ENCODE data around the gene TSKS.

The TSKS gene

GRCh38 chr19:49764341-49764740 is 1.2 kb upstream of the TSKS start:
- H3K4me3 ChIP-seq (ENCODE audit: low read length), result no peak overlapping the region
- H3K27ac ChIP-seq (ENCODE audit: low read depth, low read length), result no peak overlapping the region
- H3K27me3 ChIP-seq (ENCODE audit: insufficient read depth, low read length), result no peaks in the 10 kb centered on the region
- 96% methylated on average over 8 of the region's 8 CpGs for WGBS
- H3K4me1 ChIP-seq (ENCODE audit: insufficient read depth, low read length), result peaks cover 8% of the 10 kb centered on the region
- H3K36me3 ChIP-seq (ENCODE audit: insufficient read depth, low read length), result no peaks in the 10 kb centered on the region
- no peaks in the 10 kb centered on the region for H3K9me3 ChIP-seq (ENCODE audit: insufficient read depth, low read depth, low read length)
- no peak overlapping the region for H3K9ac ChIP-seq (ENCODE audit: low read depth, low read length)

- Histone ChIP-seq H3K27me3 (ENCODE audit: insufficient read depth, low read length) (no peaks in the 10 kb centered on the region), H3K9ac (ENCODE audit: low read depth, low read length) (peak overlapping the region; percentile 30; the same call in 1 of the 2 replicates), H3K36me3 (ENCODE audit: insufficient read depth, low read length) (no peaks in the 10 kb centered on the region), H3K4me1 (ENCODE audit: insufficient read depth, low read length) (peaks cover 8% of the 10 kb centered on the region), H3K27ac (ENCODE audit: low read depth, low read length) (no peak overlapping the region), H3K9me3 (ENCODE audit: insufficient read depth, low read depth, low read length) (no peaks in the 10 kb centered on the region), H3K4me3 (ENCODE audit: low read length) (no peak overlapping the region)
- 82% methylated on average over 16 of the region's 16 CpGs for WGBS
Measured at GRCh38 chr19:49761625-49762311, 1.3 kb downstream of the TSKS start.

GRCh38 chr19:49761249-49761624 is 1.9 kb downstream of the TSKS start:
- 87% methylated on average over 1 of the region's 1 CpG for WGBS
- no peak overlapping the region for H3K4me3 ChIP-seq (ENCODE audit: low read length)
- H3K9me3 ChIP-seq (ENCODE audit: insufficient read depth, low read depth, low read length), result no peaks in the 10 kb centered on the region
- peaks cover 8% of the 10 kb centered on the region for H3K4me1 ChIP-seq (ENCODE audit: insufficient read depth, low read length)
- H3K36me3 ChIP-seq (ENCODE audit: insufficient read depth, low read length), result no peaks in the 10 kb centered on the region
- H3K27ac ChIP-seq (ENCODE audit: low read depth, low read length), result no peak overlapping the region
- H3K27me3 ChIP-seq (ENCODE audit: insufficient read depth, low read length), result no peaks in the 10 kb centered on the region
- H3K9ac ChIP-seq (ENCODE audit: low read depth, low read length), result peak overlapping the region; percentile 30; the same call in 1 of the 2 replicates

- 0 out of 2 replicates have a peak, but pooled peaks cover 3% of the 10 kb centered on the region for H3K9me3 ChIP-seq (ENCODE audit: insufficient read depth, low read depth, low read length)
- no peaks in the 10 kb centered on the region for H3K36me3 ChIP-seq (ENCODE audit: insufficient read depth, low read length)
- no peak overlapping the region for H3K27ac ChIP-seq (ENCODE audit: low read depth, low read length)
- no peak overlapping the region for H3K4me3 ChIP-seq (ENCODE audit: low read length)
- no peaks in the 10 kb centered on the region for H3K27me3 ChIP-seq (ENCODE audit: insufficient read depth, low read length)
- peaks cover 3% of the 10 kb centered on the region; the same call in 1 of the 2 replicates for H3K4me1 ChIP-seq (ENCODE audit: insufficient read depth, low read length)
- H3K9ac ChIP-seq (ENCODE audit: low read depth, low read length), result no peak overlapping the region
- 39% methylated on average over 7 of the region's 7 CpGs for WGBS
Measured at GRCh38 chr19:49758292-49758691, 4.8 kb downstream of the TSKS start.

DNA sequence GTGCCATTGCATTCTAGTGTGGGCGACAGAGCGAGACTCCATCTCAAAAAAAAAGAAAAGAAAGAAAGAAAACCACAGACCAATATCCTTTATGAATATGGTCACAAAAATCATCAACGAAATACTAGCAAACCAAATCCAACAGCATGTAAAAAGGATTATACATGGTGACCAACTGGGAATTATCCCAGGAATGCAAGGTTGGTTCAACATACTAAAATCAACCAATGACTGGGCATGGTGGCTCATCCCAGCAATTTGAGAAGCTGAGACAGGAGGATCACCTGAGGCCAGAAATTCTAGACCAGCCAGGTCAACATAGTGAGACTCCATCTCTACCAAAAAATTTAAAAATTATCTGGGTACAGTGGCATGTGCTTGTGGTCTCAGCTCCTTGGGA is 7.2 kb downstream of the TSKS start:
- H3K9ac ChIP-seq (ENCODE audit: low read depth, low read length), result no peak overlapping the region
- no peaks in the 10 kb centered on the region for H3K36me3 ChIP-seq (ENCODE audit: insufficient read depth, low read length)
- H3K4me3 ChIP-seq (ENCODE audit: low read length), result no peak overlapping the region
- no peaks in the 10 kb centered on the region for H3K4me1 ChIP-seq (ENCODE audit: insufficient read depth, low read length)
- H3K9me3 ChIP-seq (ENCODE audit: insufficient read depth, low read depth, low read length), result 0 out of 2 replicates have a peak, but pooled peaks cover 10% of the 10 kb centered on the region
- 92% methylated on average over 2 of the region's 3 CpGs for WGBS
- no peaks in the 10 kb centered on the region for H3K27me3 ChIP-seq (ENCODE audit: insufficient read depth, low read length)
- no peak overlapping the region for H3K27ac ChIP-seq (ENCODE audit: low read depth, low read length)

GRCh38 chr19:49752701-49753100 is 10.4 kb downstream of the TSKS start:
- WGBS, result 90% methylated on average over 1 of the region's 1 CpG

DNA sequence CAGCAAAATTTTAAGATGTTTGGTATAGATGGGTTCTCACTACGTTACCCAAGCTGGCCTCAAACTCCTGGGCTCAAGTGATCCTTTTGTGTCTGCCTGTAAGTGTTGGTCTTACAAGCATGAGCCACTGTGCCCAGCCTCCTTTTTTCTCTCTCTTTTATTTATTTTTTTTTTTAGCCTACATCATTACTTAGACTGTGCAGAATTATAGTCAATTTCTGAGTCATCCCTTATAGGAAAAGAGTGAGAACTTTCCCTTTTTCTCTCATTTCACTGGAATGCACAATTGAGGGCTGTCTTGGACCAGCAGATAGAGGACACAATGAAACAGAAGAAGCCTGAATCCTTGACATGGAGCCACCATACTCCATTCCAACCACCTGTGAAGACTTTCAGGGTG is 13.3 kb downstream of the TSKS start:
- no peaks in the 10 kb centered on the region for H3K4me1 ChIP-seq (ENCODE audit: insufficient read depth, low read length)
- H3K9me3 ChIP-seq (ENCODE audit: insufficient read depth, low read depth, low read length), result 0 out of 2 replicates have a peak, but pooled peaks cover 7% of the 10 kb centered on the region
- H3K4me3 ChIP-seq (ENCODE audit: low read length), result no peak overlapping the region
- no peaks in the 10 kb centered on the region for H3K36me3 ChIP-seq (ENCODE audit: insufficient read depth, low read length)
- H3K27me3 ChIP-seq (ENCODE audit: insufficient read depth, low read length), result no peaks in the 10 kb centered on the region; the same call in 1 of the 2 replicates
- no peak overlapping the region for H3K9ac ChIP-seq (ENCODE audit: low read depth, low read length)
- no peak overlapping the region for H3K27ac ChIP-seq (ENCODE audit: low read depth, low read length)
- 100% methylated on average over 1 of the region's 1 CpG for WGBS

More at GRCh38 chr19:49752701-49753100, 10.4 kb downstream of the TSKS start:
- Histone ChIP-seq H3K4me1 (ENCODE audit: insufficient read depth, low read length) (no peaks in the 10 kb centered on the region), H3K27ac (ENCODE audit: low read depth, low read length) (no peak overlapping the region), H3K36me3 (ENCODE audit: insufficient read depth, low read length) (no peaks in the 10 kb centered on the region), H3K27me3 (ENCODE audit: insufficient read depth, low read length) (no peaks in the 10 kb centered on the region), H3K9ac (ENCODE audit: low read depth, low read length) (no peak overlapping the region), H3K4me3 (ENCODE audit: low read length) (no peak overlapping the region), H3K9me3 (ENCODE audit: insufficient read depth, low read depth, low read length) (0 out of 2 replicates have a peak, but pooled peaks cover 10% of the 10 kb centered on the region)

GRCh38 chr19:49749055-49749716 is 13.9 kb downstream of the TSKS start:
- WGBS, result 94% methylated on average over 6 of the region's 6 CpGs
- Histone ChIP-seq H3K4me3 (ENCODE audit: low read length) (no peak overlapping the region), H3K36me3 (ENCODE audit: insufficient read depth, low read length) (no peaks in the 10 kb centered on the region), H3K9ac (ENCODE audit: low read depth, low read length) (no peak overlapping the region), H3K4me1 (ENCODE audit: insufficient read depth, low read length) (no peaks in the 10 kb centered on the region), H3K27me3 (ENCODE audit: insufficient read depth, low read length) (no peaks in the 10 kb centered on the region; the same call in 1 of the 2 replicates), H3K9me3 (ENCODE audit: insufficient read depth, low read depth, low read length) (0 out of 2 replicates have a peak, but pooled peaks cover 7% of the 10 kb centered on the region), H3K27ac (ENCODE audit: low read depth, low read length) (no peak overlapping the region)

DNA sequence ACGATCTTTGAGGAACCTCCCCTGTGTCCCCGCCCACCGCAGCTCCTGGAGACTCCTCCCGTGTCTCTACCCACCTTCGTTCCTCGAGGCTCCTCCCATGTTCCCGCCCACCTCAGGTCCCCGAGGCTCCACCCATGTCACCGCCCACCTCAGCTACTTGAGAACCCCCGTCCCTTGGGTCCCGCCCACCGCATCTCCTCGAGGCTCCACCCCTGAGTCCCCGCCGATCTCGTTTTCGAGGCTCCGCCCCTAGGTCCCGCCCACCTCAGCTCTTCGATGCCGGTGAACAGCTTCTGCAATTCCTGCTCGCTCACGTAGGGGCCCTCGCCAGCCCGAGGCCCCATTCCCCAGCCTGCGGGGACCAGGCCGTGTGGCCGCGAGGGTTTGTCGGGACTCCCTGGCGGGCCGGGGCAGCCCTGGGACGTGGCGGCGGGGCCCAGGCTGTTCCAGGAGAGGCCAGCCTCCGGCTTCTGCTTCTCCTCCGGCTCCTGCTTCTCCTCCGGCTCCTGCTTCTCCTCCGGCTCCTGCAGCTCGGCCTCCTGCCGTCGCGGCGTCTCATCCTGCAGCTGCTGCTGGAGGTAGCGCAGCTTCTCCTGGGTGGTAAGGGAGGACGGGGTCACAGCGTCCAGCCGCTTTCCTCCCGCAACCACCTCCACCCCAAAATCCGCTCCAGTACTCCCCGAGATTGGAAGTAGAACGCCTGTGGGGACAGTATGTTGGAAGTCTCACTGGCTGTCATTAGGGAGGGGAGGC is 16.7 kb downstream of the TSKS start:
- H3K4me3 ChIP-seq (ENCODE audit: low read length), result no peak overlapping the region; the same call in 1 of the 2 replicates
- H3K9ac ChIP-seq (ENCODE audit: low read depth, low read length), result no peak overlapping the region
- H3K4me1 ChIP-seq (ENCODE audit: insufficient read depth, low read length), result no peaks in the 10 kb centered on the region
- no peaks in the 10 kb centered on the region; the same call in 1 of the 2 replicates for H3K27me3 ChIP-seq (ENCODE audit: insufficient read depth, low read length)
- H3K9me3 ChIP-seq (ENCODE audit: insufficient read depth, low read depth, low read length), result no peaks in the 10 kb centered on the region
- WGBS, result 77% methylated on average over 52 of the region's 52 CpGs
- H3K27ac ChIP-seq (ENCODE audit: low read depth, low read length), result no peak overlapping the region
- no peaks in the 10 kb centered on the region for H3K36me3 ChIP-seq (ENCODE audit: insufficient read depth, low read length)

- Histone ChIP-seq H3K36me3 (ENCODE audit: insufficient read depth, low read length) (no peaks in the 10 kb centered on the region), H3K27ac (ENCODE audit: low read depth, low read length) (no peak overlapping the region), H3K9ac (ENCODE audit: low read depth, low read length) (no peak overlapping the region), H3K4me3 (ENCODE audit: low read length) (no peak overlapping the region), H3K27me3 (ENCODE audit: insufficient read depth, low read length) (no peaks in the 10 kb centered on the region; the same call in 1 of the 2 replicates), H3K9me3 (ENCODE audit: insufficient read depth, low read depth, low read length) (no peaks in the 10 kb centered on the region), H3K4me1 (ENCODE audit: insufficient read depth, low read length) (no peaks in the 10 kb centered on the region)
- 95% methylated on average over 23 of the region's 23 CpGs for WGBS
Measured at GRCh38 chr19:49744946-49745381, 18.1 kb downstream of the TSKS start.
